Upper lobe of right lung (tissue), 1 donor: ENCODE data around the gene MPZL3. TPM values are rescaled to one million over a fixed set of nuclear protein-coding genes. Genes with fewer than 3 reads are reported as not detected.

Source experiments
- ATAC-seq: fragments of 200-7000 bp; cut with Tn5 transposase; one replicate; pipeline ENCODE4 v1.9.1; 2020; ENCODE audit warnings: mild to moderate bottlenecking, moderate library complexity
- DNase-seq: peaks from one replicate; pipeline ENCODE4 v3.0.0-alpha.2; 2020
- H3K27ac ChIP-seq: fragments of 200-600 bp; one replicate; pipeline ENCODE4 v1.8.0; 2022
- H3K27me3 ChIP-seq: fragments of 200-600 bp; one replicate; pipeline ENCODE4 v1.8.0; 2022; ENCODE audit warnings: mild to moderate bottlenecking
- H3K36me3 ChIP-seq: fragments of 200-600 bp; one replicate; pipeline ENCODE4 v1.8.0; 2022
- H3K4me1 ChIP-seq: fragments of 200-600 bp; one replicate; pipeline ENCODE4 v1.8.0; 2022
- H3K4me3 ChIP-seq: fragments of 200-600 bp; one replicate; pipeline ENCODE4 v1.8.0; 2022; ENCODE audit warnings: mild to moderate bottlenecking
- H3K9me3 ChIP-seq: fragments of 200-600 bp; one replicate; pipeline ENCODE4 v1.8.0; 2022
- CTCF ChIP-seq: fragments of 200-600 bp; IDR thresholded peaks from one replicate; pipeline ENCODE4 v1.8.0; 2022; ENCODE audit warnings: antibody characterized with exemption
- intact Hi-C: fragments of 100-400 bp; cut with DNase I; formaldehyde crosslinking; loops from one replicate; pipeline ENCODE4 v1.11.0; 2022
- total RNA-seq: library from RNA; stranded (reverse); fragmentation: NEBNext Ultra II Directional; extraction: Animal tissue kit (Norgen Biotek cat#: 25700); gene quantifications from one replicate; pipeline ENCODE4 v1.2.1, GENCODE V29; 2021
- donor health status: DM: no; HTN: yes; CAD: no; lungs with severe emphysema.

The MPZL3 gene
- total RNA-seq, 1 donor from 2014 or later = 11.8 TPM

GRCh38 chr11:118264569-118265465 is 12.7 kb upstream of the MPZL3 start:
- no peaks in the 10 kb centered on the region for H3K27me3 ChIP-seq
- peak overlapping the region; percentile 82 for H3K27ac ChIP-seq
- ATAC-seq (no peak), DNase-seq (no peak)
- H3K9me3 ChIP-seq = no peaks in the 10 kb centered on the region
- no peak for TF ChIP-seq CTCF
- peak overlapping the region; percentile 57 for H3K4me3 ChIP-seq
- peaks cover 31% of the 10 kb centered on the region for H3K4me1 ChIP-seq
- H3K36me3 ChIP-seq = peaks cover 16% of the 10 kb centered on the region
- intact Hi-C loops = no loop called here

- ATAC-seq (peak; percentile 95), DNase-seq (peak; percentile 83)
- Histone ChIP-seq H3K27me3 (no peaks in the 10 kb centered on the region), H3K4me1 (peaks cover 31% of the 10 kb centered on the region), H3K9me3 (no peaks in the 10 kb centered on the region), H3K4me3 (peak within 1 kb of the TSS; percentile 57), H3K27ac (peak within 1 kb of the TSS; percentile 82), H3K36me3 (peaks cover 21% of the 10 kb centered on the region)
- intact Hi-C loops = no loop called here
- no peak for TF ChIP-seq CTCF
Observed at GRCh38 chr11:118263695-118264568, 11.8 kb upstream of the MPZL3 start, which contains the start of gene MPZL2. Gene MPZL2, minus strand, starts transcription at chr11:118264297. Its CDS starts 144 bp downstream, at chr11:118264153.

- H3K27ac ChIP-seq = peak overlapping the region; percentile 82
- DNase-seq (no peak), ATAC-seq (peak; percentile 11)
- peaks cover 31% of the 10 kb centered on the region for H3K4me1 ChIP-seq
- no peaks in the 10 kb centered on the region for H3K9me3 ChIP-seq
- no peaks in the 10 kb centered on the region for H3K27me3 ChIP-seq
- peaks cover 21% of the 10 kb centered on the region for H3K36me3 ChIP-seq
- H3K4me3 ChIP-seq = peak overlapping the region; percentile 57
- intact Hi-C loops = no loop called here
- TF ChIP-seq CTCF = no peak
Observed at GRCh38 chr11:118263112-118263511, 10.9 kb upstream of the MPZL3 start.

GRCh38 chr11:118260353-118260752 is 8.2 kb upstream of the MPZL3 start:
- DNase-seq = no peak
- Histone ChIP-seq H3K36me3 (peaks cover 35% of the 10 kb centered on the region), H3K27me3 (no peaks in the 10 kb centered on the region), H3K4me3 (peak overlapping the region; percentile 6), H3K9me3 (no peaks in the 10 kb centered on the region), H3K27ac (no peak overlapping the region), H3K4me1 (peaks cover 25% of the 10 kb centered on the region)
- TF ChIP-seq CTCF = no peak
- intact Hi-C loops = no loop called here
- ATAC-seq = no peak

- intact Hi-C loops = no loop called here
- Histone ChIP-seq H3K27me3 (no peaks in the 10 kb centered on the region), H3K27ac (no peak overlapping the region), H3K36me3 (peaks cover 41% of the 10 kb centered on the region), H3K4me1 (peaks cover 25% of the 10 kb centered on the region), H3K9me3 (no peaks in the 10 kb centered on the region), H3K4me3 (no peak overlapping the region)
- no peak for ATAC-seq
- no peak for DNase-seq
- no peak for TF ChIP-seq CTCF
Observed at GRCh38 chr11:118259138-118259537, 7.0 kb upstream of the MPZL3 start.
